ENCODE measurements around the gene CREG1. TPM values are rescaled to one million over a fixed set of nuclear protein-coding genes. Genes with fewer than 3 reads are reported as not detected.

The CREG1 gene
- total RNA-seq, 4 donors from 2014 or later = 154 to 191 (median 164) TPM

DNA sequence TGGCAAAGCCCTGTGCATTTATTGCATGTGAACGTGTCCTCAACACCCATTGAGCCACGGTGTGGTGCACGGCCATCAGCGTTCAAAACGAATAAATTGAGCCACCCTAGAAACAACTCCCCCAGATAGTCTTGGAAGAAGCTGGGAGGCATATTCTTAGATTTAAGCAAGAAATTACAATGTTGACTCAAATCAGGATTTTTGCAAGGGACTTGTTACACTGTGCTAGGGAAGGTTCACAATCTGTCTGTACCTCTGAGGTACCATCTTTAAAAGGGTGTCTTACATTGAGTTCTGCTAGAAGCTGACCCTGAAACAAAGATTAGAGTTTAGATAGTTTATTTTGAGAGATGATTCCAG lies 51.4 kb downstream of the CREG1 start:
- no peak overlapping the region for H3K27ac ChIP-seq
- no peaks in the 10 kb centered on the region for H3K36me3 ChIP-seq
- peaks cover 0 to 2% (median 0%) of the 10 kb centered on the region in 4 donors for H3K4me1 ChIP-seq
- TF ChIP-seq, protein P1, sequence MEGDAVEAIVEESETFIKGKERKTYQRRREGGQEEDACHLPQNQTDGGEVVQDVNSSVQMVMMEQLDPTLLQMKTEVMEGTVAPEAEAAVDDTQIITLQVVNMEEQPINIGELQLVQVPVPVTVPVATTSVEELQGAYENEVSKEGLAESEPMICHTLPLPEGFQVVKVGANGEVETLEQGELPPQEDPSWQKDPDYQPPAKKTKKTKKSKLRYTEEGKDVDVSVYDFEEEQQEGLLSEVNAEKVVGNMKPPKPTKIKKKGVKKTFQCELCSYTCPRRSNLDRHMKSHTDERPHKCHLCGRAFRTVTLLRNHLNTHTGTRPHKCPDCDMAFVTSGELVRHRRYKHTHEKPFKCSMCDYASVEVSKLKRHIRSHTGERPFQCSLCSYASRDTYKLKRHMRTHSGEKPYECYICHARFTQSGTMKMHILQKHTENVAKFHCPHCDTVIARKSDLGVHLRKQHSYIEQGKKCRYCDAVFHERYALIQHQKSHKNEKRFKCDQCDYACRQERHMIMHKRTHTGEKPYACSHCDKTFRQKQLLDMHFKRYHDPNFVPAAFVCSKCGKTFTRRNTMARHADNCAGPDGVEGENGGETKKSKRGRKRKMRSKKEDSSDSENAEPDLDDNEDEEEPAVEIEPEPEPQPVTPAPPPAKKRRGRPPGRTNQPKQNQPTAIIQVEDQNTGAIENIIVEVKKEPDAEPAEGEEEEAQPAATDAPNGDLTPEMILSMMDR (IDR thresholded peaks at IDR 0.05) = no peak
- no peak for TF ChIP-seq EP300 (IDR thresholded peaks at IDR 0.05)
- no peak for TF ChIP-seq POLR2A (IDR thresholded peaks at IDR 0.05)
- H3K4me3 ChIP-seq = no peak overlapping the region
- 76 to 80% methylated on average over 5 of the region's 5 CpGs for WGBS, 2 donors
- no peaks in the 10 kb centered on the region for H3K9me3 ChIP-seq
- no peaks in the 10 kb centered on the region for H3K27me3 ChIP-seq
- no peak for DNase-seq (ENCODE audit: low spot score in 2 of 2)

DNA sequence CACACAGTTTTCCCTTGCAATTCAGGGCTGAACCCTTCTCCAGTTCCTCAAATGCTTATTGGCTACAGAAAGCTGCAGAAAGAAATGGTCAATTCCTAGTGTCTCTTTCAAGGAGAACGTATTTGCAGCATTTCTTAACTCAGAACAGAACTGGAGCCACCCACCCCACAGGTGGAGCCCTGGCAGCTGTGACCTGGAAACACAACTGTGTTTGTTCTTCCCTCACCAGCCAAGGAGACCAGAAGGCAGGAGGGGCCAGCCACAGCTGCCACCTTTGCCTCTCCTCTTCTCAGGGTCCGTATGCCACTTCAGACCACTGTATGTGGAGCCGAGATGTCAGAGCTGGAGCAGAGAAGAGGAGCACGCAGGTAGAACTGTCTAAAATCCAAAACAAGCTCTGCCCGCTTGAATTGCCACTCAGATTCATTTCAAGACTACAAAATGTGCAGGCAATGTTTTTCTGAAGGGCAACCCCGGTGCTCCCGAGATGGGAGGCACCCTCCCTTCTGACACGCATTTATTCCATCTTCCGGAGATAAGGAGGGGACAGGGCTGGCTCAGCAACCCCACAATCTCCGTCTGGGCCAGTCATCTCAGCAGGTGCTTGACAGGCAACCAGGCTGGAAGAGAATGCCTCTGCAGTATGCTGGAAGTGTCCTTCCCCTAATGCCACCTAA lies 51.9 kb downstream of the CREG1 start:
- DNase-seq (ENCODE audit: low spot score in 2 of 2) = no peak
- no peak for TF ChIP-seq POLR2A (IDR thresholded peaks at IDR 0.05)
- TF ChIP-seq, protein P1 (IDR thresholded peaks at IDR 0.05) = no peak
- no peak for TF ChIP-seq EP300 (IDR thresholded peaks at IDR 0.05)
- Histone ChIP-seq H3K27me3 (no peaks in the 10 kb centered on the region), H3K27ac (no peak overlapping the region), H3K4me3 (no peak overlapping the region), H3K4me1 (peaks cover 0 to 2% (median 0%) of the 10 kb centered on the region in 4 donors), H3K36me3 (no peaks in the 10 kb centered on the region), H3K9me3 (no peaks in the 10 kb centered on the region)
- 64 to 71% methylated on average over 10 of the region's 10 CpGs for WGBS, 2 donors

DNA sequence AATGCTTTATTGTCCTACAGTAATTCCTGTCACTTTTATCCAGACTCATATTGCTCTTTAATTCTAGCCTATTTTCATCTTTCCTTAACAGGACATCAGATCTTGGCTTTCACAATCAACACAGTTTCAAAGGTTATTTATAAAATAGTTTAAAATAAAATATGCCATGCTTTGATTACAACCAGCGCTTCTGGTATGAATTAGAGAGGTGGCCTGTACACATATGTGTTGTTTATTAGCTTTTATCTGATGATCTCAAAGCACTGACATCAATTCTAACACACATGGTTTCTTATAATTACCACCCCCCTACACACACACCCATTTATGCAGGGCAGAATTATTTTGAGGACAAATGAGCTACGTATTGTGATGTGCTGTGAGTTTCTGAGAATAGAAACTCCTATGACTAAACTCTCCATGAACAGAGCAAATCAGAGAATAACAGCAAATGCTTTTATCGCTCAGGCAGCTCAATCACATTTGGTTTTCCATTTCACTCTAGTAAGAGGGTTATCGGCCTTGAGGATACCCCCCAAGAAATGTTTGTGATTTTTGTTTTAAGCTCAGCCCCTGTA lies 53.2 kb downstream of the CREG1 start:
- no peak overlapping the region for H3K27ac ChIP-seq
- 74 to 79% methylated on average over 4 of the region's 4 CpGs for WGBS, 2 donors
- no peak for DNase-seq (ENCODE audit: low spot score in 2 of 2)
- no peaks in the 10 kb centered on the region for H3K27me3 ChIP-seq
- no peaks in the 10 kb centered on the region for H3K9me3 ChIP-seq
- H3K4me3 ChIP-seq = no peak overlapping the region
- TF ChIP-seq POLR2A (IDR thresholded peaks at IDR 0.05) (no peak), EP300 (IDR thresholded peaks at IDR 0.05) (no peak)
- TF ChIP-seq, protein P1 (IDR thresholded peaks at IDR 0.05) = no peak
- no peaks in the 10 kb centered on the region for H3K36me3 ChIP-seq
- H3K4me1 ChIP-seq = peaks cover 0 to 2% (median 0%) of the 10 kb centered on the region in 4 donors

DNA sequence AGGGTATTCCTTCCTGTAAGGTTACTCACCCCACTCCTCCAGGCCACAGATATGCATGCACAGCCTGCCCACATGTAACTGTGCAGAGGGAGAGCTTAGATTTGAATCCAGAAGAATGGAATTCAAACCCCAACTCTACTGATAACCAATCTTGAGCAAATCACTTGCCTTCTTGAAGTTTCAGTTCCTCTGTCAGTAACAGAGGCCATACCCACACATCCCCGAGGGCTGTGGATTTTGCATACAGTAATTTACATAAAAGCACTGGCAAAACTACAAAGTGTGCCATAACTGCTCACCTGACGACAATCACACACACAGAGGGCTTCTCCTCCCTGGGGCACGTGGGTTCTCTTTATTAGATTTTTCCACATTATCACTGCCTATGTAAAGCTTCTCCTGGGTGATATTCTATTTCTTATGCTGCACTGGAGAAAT lies 53.9 kb downstream of the CREG1 start:
- peaks cover 0 to 2% (median 0%) of the 10 kb centered on the region in 4 donors for H3K4me1 ChIP-seq
- H3K4me3 ChIP-seq = no peak overlapping the region
- no peaks in the 10 kb centered on the region for H3K9me3 ChIP-seq
- WGBS, 2 donors = 71 to 83% methylated on average over 3 of the region's 3 CpGs
- no peaks in the 10 kb centered on the region for H3K27me3 ChIP-seq
- TF ChIP-seq, protein P1 (IDR thresholded peaks at IDR 0.05) = no peak
- no peak for TF ChIP-seq EP300 (IDR thresholded peaks at IDR 0.05)
- TF ChIP-seq POLR2A (IDR thresholded peaks at IDR 0.05) = no peak
- H3K27ac ChIP-seq = no peak overlapping the region
- H3K36me3 ChIP-seq = no peaks in the 10 kb centered on the region
- no peak for DNase-seq (ENCODE audit: low spot score in 2 of 2)

DNA sequence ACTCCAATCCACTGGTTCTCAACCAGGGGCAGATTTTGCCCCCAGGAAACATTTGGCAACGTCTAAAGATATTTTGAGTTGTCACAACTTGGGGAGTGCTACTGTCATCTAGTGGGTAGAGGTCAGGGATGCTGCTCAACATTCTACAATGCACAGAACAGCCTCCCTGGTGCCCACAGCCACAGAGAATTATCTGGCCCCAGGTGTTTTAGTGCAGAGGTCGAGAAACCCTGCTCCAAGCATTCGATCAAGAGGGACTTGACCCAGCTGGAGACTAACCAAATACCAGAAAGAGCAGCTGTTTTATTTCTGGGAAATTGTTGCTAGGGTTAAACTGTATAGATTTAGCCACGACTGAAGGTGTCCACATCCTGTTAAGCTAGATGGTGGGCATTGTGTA lies 54.5 kb downstream of the CREG1 start:
- 40 to 64% methylated on average over 4 of the region's 4 CpGs for WGBS, 2 donors
- TF ChIP-seq EP300 (IDR thresholded peaks at IDR 0.05) (no peak), POLR2A (IDR thresholded peaks at IDR 0.05) (no peak)
- TF ChIP-seq, protein P1 (IDR thresholded peaks at IDR 0.05) = no peak
- Histone ChIP-seq H3K4me3 (no peak overlapping the region), H3K9me3 (no peaks in the 10 kb centered on the region), H3K27ac (no peak overlapping the region), H3K27me3 (no peaks in the 10 kb centered on the region), H3K4me1 (peaks cover 0 to 2% (median 0%) of the 10 kb centered on the region in 4 donors), H3K36me3 (no peaks in the 10 kb centered on the region)
- DNase-seq (ENCODE audit: low spot score in 2 of 2) = no peak
